GM19240 (cell line): ENCODE results near the gene TC2N.
"Not testable (repeated sequence)": the region's sequence is repeated elsewhere in the genome, so short reads cannot be mapped to it uniquely, and the experiment has no call there.

Experiments used
- DNase-seq: peaks from one replicate; pipeline ENCODE4 v3.0.0; 2011; ENCODE audit warnings: low spot score; ENCODE audit not compliant: insufficient read length

TC2N gene

GRCh38 chr14:91835197-91835919 is 32.0 kb downstream of the TC2N start:
- no peak for DNase-seq

- no peak for DNase-seq
Measured at GRCh38 chr14:91834571-91834970, 32.8 kb downstream of the TC2N start.

GRCh38 chr14:91831337-91831736 is 36.0 kb downstream of the TC2N start:
- DNase-seq, result no peak

- no peak for DNase-seq
Measured at GRCh38 chr14:91830777-91831176, 36.6 kb downstream of the TC2N start.

GRCh38 chr14:91829511-91829910 is 37.8 kb downstream of the TC2N start:
- DNase-seq, result no peak

GRCh38 chr14:91827746-91828145 is 39.6 kb downstream of the TC2N start:
- DNase-seq, result no peak

- DNase-seq, result no peak
Measured at GRCh38 chr14:91817566-91818325, 49.6 kb downstream of the TC2N start.

GRCh38 chr14:91814317-91814716 is 53.0 kb downstream of the TC2N start:
- DNase-seq, result no peak

- no peak for DNase-seq
Measured at GRCh38 chr14:91810699-91811098, 56.6 kb downstream of the TC2N start.

GRCh38 chr14:91806716-91807115 is 60.6 kb downstream of the TC2N start:
- DNase-seq, result no peak

GRCh38 chr14:91806094-91806493 is 61.2 kb downstream of the TC2N start:
- DNase-seq, result not testable (repeated sequence)

- no peak for DNase-seq
Measured at GRCh38 chr14:91805659-91806058, 61.7 kb downstream of the TC2N start.

GRCh38 chr14:91801358-91801757 is 66.0 kb downstream of the TC2N start:
- DNase-seq, result no peak

- DNase-seq, result no peak
Measured at GRCh38 chr14:91796617-91797347, 70.6 kb downstream of the TC2N start.

- no peak for DNase-seq
Measured at GRCh38 chr14:91793704-91794103, 73.6 kb downstream of the TC2N start.

- no peak for DNase-seq
Measured at GRCh38 chr14:91786188-91786587, 81.1 kb downstream of the TC2N start.

- no peak for DNase-seq
Measured at GRCh38 chr14:91780452-91780851, 86.9 kb downstream of the TC2N start.

GRCh38 chr14:91778217-91778616 is 89.1 kb downstream of the TC2N start:
- no peak for DNase-seq

GRCh38 chr14:91774140-91775096 is 92.9 kb downstream of the TC2N start:
- DNase-seq, result no peak

GRCh38 chr14:91770185-91770584 is 97.2 kb downstream of the TC2N start:
- no peak for DNase-seq
